WTC11 (cell line): ENCODE data around the gene RFX8. TPM values are rescaled to one million over a fixed set of nuclear protein-coding genes. Genes with fewer than 3 reads are reported as not detected.

Experiments
- ATAC-seq: fragments of 200-7000 bp; cut with Tn5 transposase; 2 replicates; pipeline ENCODE4 v1.10.0; 2021; ENCODE audit warnings: mild to moderate bottlenecking, moderate library complexity
- CTCF ChIA-PET: fragments of 300-600 bp; sonication (Branson Sonifier 250); formaldehyde crosslinking; loops from one replicate; lab custom pipeline; 2021; ENCODE audit warnings: antibody characterized with exemption; lab: Charles Lee
- POLR2A ChIA-PET: fragments of 350-600 bp; sonication (Branson Sonifier 250); formaldehyde crosslinking; loops from one replicate; lab custom pipeline; 2021; ENCODE audit warnings: antibody characterized with exemption; lab: Charles Lee
- DNase-seq: peaks from one replicate; pipeline ENCODE4 v3.0.0; 2021; ENCODE audit warnings: low spot score
- H3K27ac Mint-ChIP-seq: 2 replicates; pipeline ENCODE4 v1.8.0; 2021; ENCODE audit warnings: mixed read lengths
- H3K27me3 Mint-ChIP-seq: 2 replicates; pipeline ENCODE4 v1.8.0; 2021; ENCODE audit warnings: low read depth, mild to moderate bottlenecking, moderate library complexity, mixed read lengths
- H3K36me3 Mint-ChIP-seq: 2 replicates; pipeline ENCODE4 v1.8.0; 2021; ENCODE audit warnings: mixed read lengths
- H3K4me1 Mint-ChIP-seq: 2 replicates; pipeline ENCODE4 v1.8.0; 2022; ENCODE audit warnings: mixed read lengths
- H3K4me3 Mint-ChIP-seq: 2 replicates; pipeline ENCODE4 v1.8.0; 2021; ENCODE audit warnings: mild to moderate bottlenecking, moderate library complexity, mixed read lengths
- H3K9me3 Mint-ChIP-seq: 2 replicates; pipeline ENCODE4 v1.8.0; 2021; ENCODE audit warnings: mixed read lengths
- ESRRA ChIP-seq: sonication (generic); formaldehyde crosslinking; IDR thresholded peaks from 2 replicates; pipeline ENCODE4 v1.8.1; 2022; ENCODE audit warnings: mild to moderate bottlenecking, missing genetic modification reagents, borderline replicate concordance
- JAZF1 ChIP-seq: fragments of 250-450 bp; sonication (Bioruptor Pico); IDR thresholded peaks from 2 replicates; pipeline ENCODE4 v1.9.0; 2021; ENCODE audit warnings: moderate library complexity, mild to moderate bottlenecking, inconsistent platforms
- NFATC4 ChIP-seq: fragments of 250-450 bp; sonication (Bioruptor Pico); IDR thresholded peaks from 2 replicates; pipeline ENCODE4 v1.9.0; 2021; ENCODE audit warnings: mild to moderate bottlenecking
- NFE2L1 ChIP-seq: sonication (generic); formaldehyde crosslinking; IDR thresholded peaks from 2 replicates; pipeline ENCODE4 v1.8.1; 2023; ENCODE audit warnings: missing genetic modification reagents
- OVOL2 ChIP-seq: fragments of 250-450 bp; sonication (Bioruptor Pico); IDR thresholded peaks from 2 replicates; pipeline ENCODE4 v1.9.0; 2021; ENCODE audit warnings: mild to moderate bottlenecking, borderline replicate concordance
- RORB ChIP-seq: fragments of 250-450 bp; sonication (Bioruptor Pico); IDR thresholded peaks from 2 replicates; pipeline ENCODE4 v1.9.0; 2021; ENCODE audit warnings: mild to moderate bottlenecking
- STAT6 ChIP-seq: sonication (generic); formaldehyde crosslinking; conservative IDR thresholded peaks from 2 replicates; pipeline ENCODE4 v1.8.1; 2023; ENCODE audit warnings: mild to moderate bottlenecking, low read depth, missing genetic modification reagents, moderate library complexity
- TEAD4 ChIP-seq: sonication (generic); formaldehyde crosslinking; IDR thresholded peaks from 2 replicates; pipeline ENCODE4 v1.8.0; 2022; ENCODE audit warnings: mild to moderate bottlenecking, missing genetic modification reagents
- ZNF281 ChIP-seq: sonication (generic); formaldehyde crosslinking; IDR thresholded peaks from 2 replicates; pipeline ENCODE4 v1.8.0; 2023; ENCODE audit warnings: mild to moderate bottlenecking, missing genetic modification reagents
- ZNF416 ChIP-seq: fragments of 250-450 bp; sonication (Bioruptor Pico); IDR thresholded peaks from 2 replicates; pipeline ENCODE4 v1.9.0; 2021; ENCODE audit warnings: mild to moderate bottlenecking, inconsistent platforms
- ZNF423 ChIP-seq: fragments of 250-450 bp; sonication (Bioruptor Pico); IDR thresholded peaks from 2 replicates; pipeline ENCODE4 v2.1.2; 2022; ENCODE audit warnings: mild to moderate bottlenecking, moderate library complexity
- total RNA-seq: library from RNA; stranded (reverse); gene quantifications from 3 replicates; pipeline ENCODE4 v1.2.3, GENCODE V29; 2021
- TF ChIP-seq, protein P1 (sequence below): fragments of 250-450 bp; sonication (Bioruptor Pico); IDR thresholded peaks from 2 replicates; pipeline ENCODE4 v1.9.0; 2021; ENCODE audit warnings: mild to moderate bottlenecking
- TF ChIP-seq, protein P2 (sequence below): sonication (generic); formaldehyde crosslinking; IDR thresholded peaks from 2 replicates; pipeline ENCODE4 v1.8.0; 2023; ENCODE audit warnings: missing genetic modification reagents
- TF ChIP-seq, protein P3 (sequence below): fragments of 250-450 bp; sonication (Bioruptor Pico); IDR thresholded peaks from 2 replicates; pipeline ENCODE4 v1.8.0; 2021; ENCODE audit warnings: mild to moderate bottlenecking

The RFX8 gene
- total RNA-seq, 1 experiment from 2014 or later: 0.28 TPM

DNA sequence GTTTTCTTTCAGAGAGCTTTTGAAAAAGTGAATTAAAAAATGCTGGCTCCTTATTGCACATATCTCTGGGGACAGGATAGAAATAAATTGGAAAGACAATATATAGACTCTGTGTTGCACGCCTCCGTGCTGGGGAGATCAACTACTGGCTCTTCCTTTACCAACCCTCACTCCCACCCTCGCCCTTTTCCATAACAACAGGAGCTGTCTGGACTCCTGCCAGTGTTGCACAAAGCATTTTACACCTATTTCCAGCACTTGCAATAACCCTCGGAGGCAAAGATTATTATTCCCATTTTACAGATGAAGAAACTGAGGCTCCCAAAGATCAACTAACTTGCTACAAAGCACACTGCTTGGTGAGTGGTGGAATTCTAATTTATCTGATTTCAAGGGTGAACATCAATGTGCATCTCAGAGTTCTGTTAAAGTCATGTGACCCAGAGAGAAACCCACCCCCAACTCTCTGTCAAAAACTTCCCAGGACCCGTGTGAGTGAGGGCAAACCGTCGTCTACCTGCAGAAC is 91.8 kb downstream of the RFX8 start:
- Mint-ChIP-seq H3K9me3 (no peaks in the 10 kb centered on the region), H3K36me3 (no peaks in the 10 kb centered on the region), H3K27me3 (peaks cover 31% of the 10 kb centered on the region), H3K27ac (no peak overlapping the region), H3K4me1 (peaks cover 22% of the 10 kb centered on the region), H3K4me3 (no peak overlapping the region)
- DNase-seq (no peak), ATAC-seq (no peak)
- TF ChIP-seq RORB (CRISPR knock-in tag) (no peak), NFATC4 (CRISPR knock-in tag) (no peak), NFE2L1 (CRISPR knock-in tag) (no peak)
- ChIA-PET POLR2A (no interaction called here), CTCF (interaction anchor here (0.6 to 2.1 kb wide), 3 partner anchors 16 to 41 kb away, joined by 3 to 11 read pairs (median 9); no protein-coding TSS in a partner anchor)

- H3K9me3 Mint-ChIP-seq: no peaks in the 10 kb centered on the region
- H3K27ac Mint-ChIP-seq: no peak overlapping the region
- POLR2A ChIA-PET: no interaction called here
- DNase-seq (no peak), ATAC-seq (no peak)
- peaks cover 24% of the 10 kb centered on the region for H3K27me3 Mint-ChIP-seq
- TF ChIP-seq, protein P1, sequence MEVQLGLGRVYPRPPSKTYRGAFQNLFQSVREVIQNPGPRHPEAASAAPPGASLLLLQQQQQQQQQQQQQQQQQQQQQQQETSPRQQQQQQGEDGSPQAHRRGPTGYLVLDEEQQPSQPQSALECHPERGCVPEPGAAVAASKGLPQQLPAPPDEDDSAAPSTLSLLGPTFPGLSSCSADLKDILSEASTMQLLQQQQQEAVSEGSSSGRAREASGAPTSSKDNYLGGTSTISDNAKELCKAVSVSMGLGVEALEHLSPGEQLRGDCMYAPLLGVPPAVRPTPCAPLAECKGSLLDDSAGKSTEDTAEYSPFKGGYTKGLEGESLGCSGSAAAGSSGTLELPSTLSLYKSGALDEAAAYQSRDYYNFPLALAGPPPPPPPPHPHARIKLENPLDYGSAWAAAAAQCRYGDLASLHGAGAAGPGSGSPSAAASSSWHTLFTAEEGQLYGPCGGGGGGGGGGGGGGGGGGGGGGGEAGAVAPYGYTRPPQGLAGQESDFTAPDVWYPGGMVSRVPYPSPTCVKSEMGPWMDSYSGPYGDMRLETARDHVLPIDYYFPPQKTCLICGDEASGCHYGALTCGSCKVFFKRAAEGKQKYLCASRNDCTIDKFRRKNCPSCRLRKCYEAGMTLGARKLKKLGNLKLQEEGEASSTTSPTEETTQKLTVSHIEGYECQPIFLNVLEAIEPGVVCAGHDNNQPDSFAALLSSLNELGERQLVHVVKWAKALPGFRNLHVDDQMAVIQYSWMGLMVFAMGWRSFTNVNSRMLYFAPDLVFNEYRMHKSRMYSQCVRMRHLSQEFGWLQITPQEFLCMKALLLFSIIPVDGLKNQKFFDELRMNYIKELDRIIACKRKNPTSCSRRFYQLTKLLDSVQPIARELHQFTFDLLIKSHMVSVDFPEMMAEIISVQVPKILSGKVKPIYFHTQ (CRISPR knock-in tag): no peak
- TF ChIP-seq, protein P2, sequence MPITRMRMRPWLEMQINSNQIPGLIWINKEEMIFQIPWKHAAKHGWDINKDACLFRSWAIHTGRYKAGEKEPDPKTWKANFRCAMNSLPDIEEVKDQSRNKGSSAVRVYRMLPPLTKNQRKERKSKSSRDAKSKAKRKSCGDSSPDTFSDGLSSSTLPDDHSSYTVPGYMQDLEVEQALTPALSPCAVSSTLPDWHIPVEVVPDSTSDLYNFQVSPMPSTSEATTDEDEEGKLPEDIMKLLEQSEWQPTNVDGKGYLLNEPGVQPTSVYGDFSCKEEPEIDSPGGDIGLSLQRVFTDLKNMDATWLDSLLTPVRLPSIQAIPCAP (CRISPR knock-in tag): no peak
- no peak for TF ChIP-seq ZNF423 (CRISPR knock-in tag)
- TF ChIP-seq ZNF281 (CRISPR knock-in tag): no peak
- no peak for TF ChIP-seq ESRRA (CRISPR knock-in tag)
- TF ChIP-seq ZNF416: no peak
- TF ChIP-seq, protein P3, sequence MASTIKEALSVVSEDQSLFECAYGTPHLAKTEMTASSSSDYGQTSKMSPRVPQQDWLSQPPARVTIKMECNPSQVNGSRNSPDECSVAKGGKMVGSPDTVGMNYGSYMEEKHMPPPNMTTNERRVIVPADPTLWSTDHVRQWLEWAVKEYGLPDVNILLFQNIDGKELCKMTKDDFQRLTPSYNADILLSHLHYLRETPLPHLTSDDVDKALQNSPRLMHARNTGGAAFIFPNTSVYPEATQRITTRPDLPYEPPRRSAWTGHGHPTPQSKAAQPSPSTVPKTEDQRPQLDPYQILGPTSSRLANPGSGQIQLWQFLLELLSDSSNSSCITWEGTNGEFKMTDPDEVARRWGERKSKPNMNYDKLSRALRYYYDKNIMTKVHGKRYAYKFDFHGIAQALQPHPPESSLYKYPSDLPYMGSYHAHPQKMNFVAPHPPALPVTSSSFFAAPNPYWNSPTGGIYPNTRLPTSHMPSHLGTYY: no peak
- no peak for TF ChIP-seq STAT6
- TF ChIP-seq JAZF1: no peak
- TF ChIP-seq TEAD4 (CRISPR knock-in tag): no peak
- TF ChIP-seq OVOL2 (CRISPR knock-in tag): no peak
- TF ChIP-seq NFATC4 (CRISPR knock-in tag): no peak
- TF ChIP-seq, all 79 proteins: peak for 0
- Mint-ChIP-seq H3K4me3 (no peak overlapping the region), H3K36me3 (no peaks in the 10 kb centered on the region), H3K4me1 (peaks cover 22% of the 10 kb centered on the region)
- CTCF ChIA-PET: interaction anchor here (0.6 to 2.1 kb wide), 2 partner anchors 16 to 41 kb away, joined by 3 to 11 read pairs; no protein-coding TSS in a partner anchor
These were observed 92.5 kb downstream of the RFX8 start for GRCh38 chr2:101382442-101382841.
